Neural progenitor cell (in vitro differentiated cells): ENCODE measurements around the gene QSER1. TPM values are rescaled to one million over a fixed set of nuclear protein-coding genes. Genes with fewer than 3 reads are reported as not detected.
A peak's percentile ranks its signal among the peaks of the same experiment; 100 is the strongest.

ENCODE experiments used
- DNase-seq: peaks from one replicate; pipeline ENCODE4 v3.0.0-alpha.2; 2016; ENCODE audit warnings: low spot score
- H2AFZ ChIP-seq: fragments of 200-600 bp; sonication (generic); replicated peaks from 2 replicates; pipeline ENCODE4 v1.6.1; 2016; ENCODE audit warnings: antibody characterized with exemption
- H3F3A ChIP-seq: fragments of 200-600 bp; sonication (generic); 2 replicates; pipeline ENCODE4 v1.6.1; 2016; ENCODE audit warnings: antibody characterized with exemption, low read depth
- H3K27ac ChIP-seq: fragments of 200-600 bp; sonication (generic); 2 replicates; pipeline ENCODE4 v1.5.1; 2016; ENCODE audit warnings: mild to moderate bottlenecking
- H3K27me3 ChIP-seq: fragments of 200-600 bp; sonication (generic); 2 replicates; pipeline ENCODE4 v1.6.1; 2016; ENCODE audit warnings: mild to moderate bottlenecking, moderate library complexity
- H3K36me3 ChIP-seq: fragments of 200-600 bp; sonication (generic); 2 replicates; pipeline ENCODE4 v1.5.1; 2016
- H3K4me1 ChIP-seq: fragments of 200-600 bp; sonication (generic); 2 replicates; pipeline ENCODE4 v1.6.1; 2016; ENCODE audit warnings: mixed run types
- H3K4me2 ChIP-seq: fragments of 200-600 bp; sonication (generic); 2 replicates; pipeline ENCODE4 v1.6.1; 2016
- H3K4me3 ChIP-seq: fragments of 200-600 bp; sonication (generic); 2 replicates; pipeline ENCODE4 v1.5.1; 2016
- H3K79me2 ChIP-seq: fragments of 200-600 bp; sonication (generic); 2 replicates; pipeline ENCODE4 v1.6.1; 2016; ENCODE audit warnings: low read depth
- H3K9ac ChIP-seq: fragments of 200-600 bp; sonication (generic); 2 replicates; pipeline ENCODE4 v1.6.1; 2016
- H3K9me3 ChIP-seq: fragments of 200-600 bp; sonication (generic); 2 replicates; pipeline ENCODE4 v1.5.1; 2016; ENCODE audit warnings: low read depth
- H4K20me1 ChIP-seq: fragments of 200-600 bp; sonication (generic); 2 replicates; pipeline ENCODE4 v1.6.1; 2016; ENCODE audit warnings: low read depth
- H3K27ac Mint-ChIP-seq: 3 replicates; pipeline ENCODE4 v1.8.0; 2021; ENCODE audit warnings: mixed read lengths
- H3K27me3 Mint-ChIP-seq: 2 replicates; pipeline ENCODE4 v1.8.0; 2022; ENCODE audit warnings: low read depth, mild to moderate bottlenecking, inconsistent platforms, moderate library complexity, mixed read lengths; ENCODE audit not compliant: insufficient read depth
- H3K36me3 Mint-ChIP-seq: 3 replicates; pipeline ENCODE4 v1.8.0; 2021; ENCODE audit warnings: mixed read lengths
- H3K4me1 Mint-ChIP-seq: 3 replicates; pipeline ENCODE4 v1.8.0; 2021; ENCODE audit warnings: mixed read lengths
- H3K4me3 Mint-ChIP-seq: 3 replicates; pipeline ENCODE4 v1.8.0; 2021; ENCODE audit warnings: mild to moderate bottlenecking, moderate library complexity, mixed read lengths
- H3K9me3 Mint-ChIP-seq: 3 replicates; pipeline ENCODE4 v1.8.0; 2020; ENCODE audit warnings: mixed read lengths
- CTCF ChIP-seq: fragments of 200-600 bp; sonication (generic); IDR thresholded peaks from 2 replicates; pipeline ENCODE4 v1.5.1; 2017; ENCODE audit warnings: antibody characterized with exemption, mild to moderate bottlenecking
- EZH2 ChIP-seq: fragments of 200-600 bp; sonication (generic); IDR thresholded peaks from 2 replicates; pipeline ENCODE4 v1.6.1; 2017; ENCODE audit warnings: antibody characterized with exemption, mild to moderate bottlenecking, moderate library complexity
- EZH2phosphoT487 ChIP-seq: fragments of 200-600 bp; sonication (generic); IDR thresholded peaks from 2 replicates; pipeline ENCODE4 v1.6.1; 2017; ENCODE audit warnings: antibody characterized with exemption
- total RNA-seq: library from RNA; depleted of rRNA; stranded (reverse); fragments of >200 nt; gene quantifications from 2 replicates; pipeline ENCODE4 v1.2.3, GENCODE V29; 2015; ENCODE audit warnings: low replicate concordance

QSER1 gene
- total RNA-seq, 1 donor from 2014 or later = 79.2 TPM

GRCh38 chr11:32883421-32883820, 9.2 kb upstream of the QSER1 start:
- H3K36me3 Mint-ChIP-seq = peaks cover 2% of the 10 kb centered on the region
- Histone ChIP-seq H3K9ac (no peak overlapping the region), H3K9me3 (no peaks in the 10 kb centered on the region), H3K4me2 (no peak overlapping the region), H3F3A (no peaks in the 10 kb centered on the region), H3K27me3 (no peaks in the 10 kb centered on the region), H3K79me2 (no peaks in the 10 kb centered on the region), H3K4me1 (no peaks in the 10 kb centered on the region), H4K20me1 (no peaks in the 10 kb centered on the region), H3K36me3 (no peaks in the 10 kb centered on the region), H3K27ac (no peak overlapping the region), H3K4me3 (no peak overlapping the region), H2AFZ (no peak overlapping the region)
- TF ChIP-seq EZH2 (no peak), EZH2phosphoT487 (no peak), CTCF (no peak)
- H3K4me3 Mint-ChIP-seq = no peak overlapping the region
- DNase-seq = no peak
- no peak overlapping the region for H3K27ac Mint-ChIP-seq
- peaks cover 8% of the 10 kb centered on the region for H3K9me3 Mint-ChIP-seq
- no peaks in the 10 kb centered on the region for H3K27me3 Mint-ChIP-seq
- peaks cover 10% of the 10 kb centered on the region for H3K4me1 Mint-ChIP-seq

GRCh38 chr11:32884023-32884422, 8.6 kb upstream of the QSER1 start:
- H3K4me3 Mint-ChIP-seq = no peak overlapping the region
- no peak for TF ChIP-seq CTCF
- Histone ChIP-seq H3K79me2 (no peaks in the 10 kb centered on the region), H3K4me2 (no peak overlapping the region), H3K36me3 (no peaks in the 10 kb centered on the region), H4K20me1 (no peaks in the 10 kb centered on the region), H3K27ac (no peak overlapping the region), H3F3A (no peaks in the 10 kb centered on the region), H3K4me3 (no peak overlapping the region), H3K9ac (no peak overlapping the region), H3K9me3 (no peaks in the 10 kb centered on the region), H3K27me3 (no peaks in the 10 kb centered on the region), H2AFZ (no peak overlapping the region), H3K4me1 (no peaks in the 10 kb centered on the region)
- peaks cover 2% of the 10 kb centered on the region for H3K36me3 Mint-ChIP-seq
- H3K9me3 Mint-ChIP-seq = peaks cover 12% of the 10 kb centered on the region
- no peaks in the 10 kb centered on the region for H3K27me3 Mint-ChIP-seq
- peaks cover 10% of the 10 kb centered on the region for H3K4me1 Mint-ChIP-seq
- no peak for DNase-seq
- no peak overlapping the region for H3K27ac Mint-ChIP-seq

GRCh38 chr11:32884770-32885384, 7.7 kb upstream of the QSER1 start:
- H3K27me3 Mint-ChIP-seq = no peaks in the 10 kb centered on the region
- H3K9me3 Mint-ChIP-seq = peaks cover 12% of the 10 kb centered on the region
- no peaks in the 10 kb centered on the region for H3K27me3 ChIP-seq
- no peak overlapping the region for H3K9ac ChIP-seq
- H3K4me3 ChIP-seq = no peak overlapping the region
- TF ChIP-seq EZH2 (no peak), CTCF (peak; percentile 56)
- H3K27ac Mint-ChIP-seq = no peak overlapping the region
- H3K36me3 Mint-ChIP-seq = peaks cover 4% of the 10 kb centered on the region
- no peak for DNase-seq
- H3K4me3 Mint-ChIP-seq = no peak overlapping the region
- peaks cover 10% of the 10 kb centered on the region for H3K4me1 Mint-ChIP-seq
- H4K20me1 ChIP-seq = no peaks in the 10 kb centered on the region
- H3K79me2 ChIP-seq = no peaks in the 10 kb centered on the region
- peak overlapping the region; percentile 0 for H2AFZ ChIP-seq
- no peak overlapping the region for H3K27ac ChIP-seq
- H3K36me3 ChIP-seq = no peaks in the 10 kb centered on the region
- no peaks in the 10 kb centered on the region for H3F3A ChIP-seq
- no peaks in the 10 kb centered on the region for H3K4me1 ChIP-seq
- no peak overlapping the region for H3K4me2 ChIP-seq
- no peaks in the 10 kb centered on the region for H3K9me3 ChIP-seq
